IMR-90 (cell line): ENCODE data around the gene DOK3. TPM values are rescaled to one million over a fixed set of nuclear protein-coding genes. Genes with fewer than 3 reads are reported as not detected.
A peak's percentile ranks its signal among the peaks of the same experiment; 100 is the strongest.

ENCODE experiments used
- ATAC-seq: fragments of 200-7000 bp; cut with Tn5 transposase; 2 replicates; pipeline ENCODE4 v1.9.1; 2020; ENCODE audit warnings: low read depth, mild to moderate bottlenecking, moderate library complexity
- BruUV-seq: library from RNA; stranded (reverse); fragments of 400-500 nt; replicated peaks from 2 replicates; lab custom pipeline; 2021; lab: Mats Ljungman, UMichigan
- CTCF ChIA-PET: fragments of 300-600 bp; formaldehyde crosslinking; extraction: SDS; loops from one replicate; lab custom pipeline; 2021; ENCODE audit warnings: antibody characterized with exemption; lab: Yijun Ruan, JAX
- POLR2A ChIA-PET: fragments of 300-600 bp; sonication (Branson Sonifier 250); formaldehyde crosslinking; loops from one replicate; lab custom pipeline; 2022; ENCODE audit warnings: antibody characterized with exemption; ENCODE audit not compliant: unreplicated experiment; lab: Charles Lee
- DNase-seq: peaks from one replicate; pipeline ENCODE4 v3.0.0; 2013
- H2AFZ ChIP-seq: replicated peaks from 2 replicates; pipeline ENCODE3; 2013; ENCODE audit warnings: low read length, mild to moderate bottlenecking; ENCODE audit not compliant: poor library complexity
- H2AK5ac ChIP-seq: 2 replicates; pipeline ENCODE4 v1.6.1; 2013; ENCODE audit warnings: low read depth, low read length, inconsistent platforms
- H2AK9ac ChIP-seq: replicated peaks from 2 replicates; pipeline ENCODE3; 2013; ENCODE audit warnings: mild to moderate bottlenecking, low read depth, low read length, moderate library complexity; ENCODE audit not compliant: poor library complexity
- H2BK120ac ChIP-seq: 2 replicates; pipeline ENCODE4 v1.6.1; 2013; ENCODE audit warnings: low read depth, low read length, inconsistent platforms
- H2BK15ac ChIP-seq: 3 replicates; pipeline ENCODE4 v1.6.1; 2013; ENCODE audit warnings: low read depth, low read length, inconsistent platforms
- H2BK20ac ChIP-seq: 2 replicates; pipeline ENCODE4 v1.6.1; 2013; ENCODE audit warnings: low read depth, mild to moderate bottlenecking, inconsistent platforms, low read length, moderate library complexity
- H2BK5ac ChIP-seq: 2 replicates; pipeline ENCODE4 v1.6.1; 2013; ENCODE audit warnings: mild to moderate bottlenecking, low read depth, low read length, inconsistent platforms; ENCODE audit not compliant: poor library complexity, severe bottlenecking
- H3K14ac ChIP-seq: replicated peaks from 2 replicates; pipeline ENCODE4 v1.6.1; 2013; ENCODE audit warnings: low read depth, low read length, inconsistent platforms
- H3K18ac ChIP-seq: 2 replicates; pipeline ENCODE4 v1.6.1; 2013; ENCODE audit warnings: low read depth, low read length, control low read depth
- H3K23ac ChIP-seq: 2 replicates; pipeline ENCODE4 v1.6.1; 2013; ENCODE audit warnings: low read depth, low read length, inconsistent platforms
- H3K27ac ChIP-seq: 2 replicates; pipeline ENCODE4 v1.5.1; 2013; ENCODE audit warnings: mild to moderate bottlenecking, control low read depth, low read length; ENCODE audit not compliant: insufficient read depth
- H3K27me3 ChIP-seq: 2 replicates; pipeline ENCODE4 v1.6.1; 2013; ENCODE audit warnings: low read length; ENCODE audit not compliant: control insufficient read depth, insufficient read depth
- H3K36me3 ChIP-seq: 2 replicates; pipeline ENCODE4 v1.6.1; 2013; ENCODE audit warnings: low read length, mixed read lengths; ENCODE audit not compliant: control insufficient read depth, insufficient read depth
- H3K4ac ChIP-seq: 2 replicates; pipeline ENCODE4 v1.6.1; 2013; ENCODE audit warnings: low read depth, low read length, inconsistent platforms
- H3K4me1 ChIP-seq: 2 replicates; pipeline ENCODE4 v1.6.1; 2013; ENCODE audit warnings: low read length, mixed read lengths; ENCODE audit not compliant: control insufficient read depth, insufficient read depth
- H3K4me2 ChIP-seq: 2 replicates; pipeline ENCODE4 v1.6.1; 2013; ENCODE audit warnings: low read depth, mild to moderate bottlenecking, control low read depth, low read length, moderate library complexity
- H3K4me3 ChIP-seq: 2 replicates; pipeline ENCODE4 v1.5.1; 2013; ENCODE audit warnings: low read depth, mild to moderate bottlenecking, control low read depth, low read length, moderate library complexity; ENCODE audit not compliant: insufficient read depth
- H3K56ac ChIP-seq: 2 replicates; pipeline ENCODE4 v1.6.1; 2013; ENCODE audit warnings: low read length, inconsistent platforms; ENCODE audit not compliant: insufficient read depth; ENCODE audit errors: extremely low read depth
- H3K79me1 ChIP-seq, 2 experiments: 2 replicates each; pipeline ENCODE4 v1.6.1; 2013; ENCODE audit warnings: low read length in 2 of 2, inconsistent platforms in 1 of 2, low read depth in 1 of 2
- H3K9ac ChIP-seq: 2 replicates; pipeline ENCODE4 v1.6.1; 2013; ENCODE audit warnings: low read depth, low read length, control low read depth
- H3K9me1 ChIP-seq: 2 replicates; pipeline ENCODE4 v1.6.1; 2013; ENCODE audit warnings: low read length, inconsistent platforms; ENCODE audit not compliant: insufficient read depth
- H3K9me3 ChIP-seq: 2 replicates; pipeline ENCODE4 v1.6.1; 2013; ENCODE audit warnings: low read length; ENCODE audit not compliant: control insufficient read depth, insufficient read depth
- H4K20me1 ChIP-seq: 2 replicates; pipeline ENCODE4 v1.6.1; 2013; ENCODE audit warnings: low read length, inconsistent platforms; ENCODE audit not compliant: insufficient read depth
- H4K5ac ChIP-seq: 2 replicates; pipeline ENCODE4 v1.6.1; 2013; ENCODE audit warnings: mild to moderate bottlenecking, low read depth, low read length, control low read depth
- H4K8ac ChIP-seq, 2 experiments: 2 replicates each; pipeline ENCODE4 v1.6.1; 2013; ENCODE audit warnings: low read depth in 2 of 2, low read length in 2 of 2, control low read depth in 1 of 2, inconsistent platforms in 1 of 2
- H4K91ac ChIP-seq: 2 replicates; pipeline ENCODE4 v1.6.1; 2013; ENCODE audit warnings: low read depth, low read length, inconsistent platforms; ENCODE audit not compliant: insufficient read depth
- MAFK ChIP-seq: IDR thresholded peaks from 2 replicates; pipeline ENCODE4 v1.6.1; 2012; ENCODE audit warnings: low read depth, low read length, improper control_type of control experiment
- WGBS, 2 experiments: methylation state at CpG; one replicate each; pipeline versions ENCODE4 v1.1.5 to v1.1.7; 2013; ENCODE audit warnings: missing lambda C conversion rate in 2 of 2; ENCODE audit not compliant: insufficient read length in 1 of 2; ENCODE audit errors: extremely low coverage in 2 of 2; 5-methylcytosine and 5-hydroxymethylcytosine counted together
- dilution Hi-C: fragments of 300-500 bp; cut with HindIII; formaldehyde crosslinking; loops from one replicate; pipeline ENCODE4 v1.14.3; 2018; ENCODE audit warnings: low sequenced_read_pairs; ENCODE audit not compliant: unreplicated experiment
- in situ Hi-C: fragments of 300-500 bp; cut with MboI; formaldehyde crosslinking; loops from 3 replicates; pipeline ENCODE4 v1.14.3; 2019; ENCODE audit warnings: low sequenced_read_pairs, inconsistent platforms, mixed read lengths
- intact Hi-C: fragments of 100-400 bp; cut with micrococcal nuclease; formaldehyde crosslinking; loops from 2 replicates; pipeline ENCODE4 v1.10.0; 2022
- polyA plus RNA-seq, 3 experiments: library from polyadenylated mRNA; depleted of rRNA; stranded (reverse); fragments of >200 nt; gene quantifications; 2 replicates each; pipeline ENCODE4 v1.2.3, GENCODE V29; 2012; ENCODE audit warnings: low replicate concordance in 1 of 3
- total RNA-seq: library from RNA; depleted of rRNA; stranded (reverse); fragments of >200 nt; gene quantifications from 2 replicates; pipeline ENCODE4 v1.2.3, GENCODE V29; 2012

Gene DOK3
- total and polyA plus RNA-seq, 2 of the 4 experiments (the other 2 are of a cell fraction) = 0.54 to 3.9 TPM

DNA sequence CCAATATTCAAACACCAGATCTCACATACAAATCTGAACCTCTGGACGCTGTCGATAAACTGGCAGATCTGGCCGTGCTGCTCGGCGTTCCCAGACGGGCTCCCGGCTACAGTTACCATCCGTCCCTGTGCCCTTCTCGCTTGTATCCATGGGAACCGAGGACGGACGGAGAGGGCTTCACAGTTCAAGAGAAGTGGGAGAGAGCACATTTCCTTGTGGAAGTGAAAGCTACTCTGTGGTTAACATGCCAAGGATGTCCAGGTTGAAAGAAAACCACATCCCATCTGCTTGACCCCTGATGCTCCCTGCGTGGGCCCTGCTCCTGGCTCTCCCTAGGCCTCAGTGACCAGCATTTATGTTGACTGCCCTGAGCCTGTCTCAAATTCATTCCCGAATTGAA lies 29.9 kb downstream of the DOK3 start:
- TF ChIP-seq MAFK = no peak
- 50% methylated on average over 1 of the region's 14 CpGs; no CpG with 5 or more reads in 1 of the 2 experiments for WGBS, 2 experiments
- no TSS peak for BruUV-seq
- Histone ChIP-seq H2BK15ac (no peak overlapping the region), H2BK5ac (no peak overlapping the region), H3K36me3 (peaks cover 44% of the 10 kb centered on the region), H3K14ac (no peak overlapping the region), H2BK120ac (no peak overlapping the region), H4K20me1 (peaks cover 67% of the 10 kb centered on the region), H4K8ac (peak overlapping the region in 1 of 2 experiments; percentile 7; a peak in 1 of 4 replicates), H2BK20ac (no peak overlapping the region), H3K9ac (no peak overlapping the region), H3K18ac (no peak overlapping the region), H4K91ac (no peak overlapping the region), H3K4me1 (peaks cover 25% of the 10 kb centered on the region), H2AK9ac (peak overlapping the region; percentile 0), H3K4ac (peak overlapping the region; percentile 9; the same call in 1 of the 2 replicates), H3K9me3 (no peaks in the 10 kb centered on the region), H3K9me1 (peaks cover 18% of the 10 kb centered on the region; the same call in 1 of the 2 replicates), H3K79me1 (peaks cover 11 to 36% of the 10 kb centered on the region in 2 experiments), H3K4me3 (no peak overlapping the region), H3K27me3 (no peaks in the 10 kb centered on the region), H2AK5ac (peak overlapping the region; percentile 10; the same call in 1 of the 2 replicates), H4K5ac (no peak overlapping the region), H3K27ac (peak overlapping the region; percentile 5; the same call in 1 of the 2 replicates), H2AFZ (no peak overlapping the region), H3K56ac (no peak overlapping the region), H3K23ac (no peak overlapping the region; the same call in 1 of the 2 replicates), H3K4me2 (no peak overlapping the region)
- DNase-seq (peak; percentile 71), ATAC-seq (no peak)
- in situ Hi-C loops (no loop called here), intact Hi-C loops (no loop called here), dilution Hi-C loops (no loop called here)
- POLR2A ChIA-PET = interaction anchor here (0.6 kb wide), 1 partner anchor 499 kb away, joined by 3 read pairs; no protein-coding TSS in a partner anchor
- CTCF ChIA-PET = no interaction called here
